Stimulated activated CD8-positive, alpha-beta memory T cell treated with anti-CD3 and anti-CD28 coated beads, Interleukin-4, amount 100 ng/mL, for 1 hour (primary cell): ENCODE measurements around the gene RAB34.
A peak's percentile ranks its signal among the peaks of the same experiment; 100 is the strongest.

ENCODE experiments used
- DNase-seq, 2 donors: peaks; one replicate each; pipeline ENCODE4 v3.0.0-alpha.2; 2020; ENCODE audit warnings: low read depth in 2 of 2, low spot score in 1 of 2

The RAB34 gene

GRCh38 chr17:28712705-28713415 is 4.8 kb downstream of the RAB34 start:
- DNase-seq: no peak

GRCh38 chr17:28712032-28712704 is 5.5 kb downstream of the RAB34 start:
- no peak for DNase-seq

- no peak for DNase-seq
These were observed 6.0 kb downstream of the RAB34 start, which contains the start of gene PROCA1 for GRCh38 chr17:28711723-28712031. Gene PROCA1, minus strand, starts transcription at chr17:28711888. Its CDS starts 228 bp downstream, at chr17:28711660.

GRCh38 chr17:28710861-28711722 is 6.6 kb downstream of the RAB34 start:
- DNase-seq: peak; percentile 68 to 81

- no peak for DNase-seq
These were observed 10.3 kb downstream of the RAB34 start for GRCh38 chr17:28707339-28707720.

- no peak for DNase-seq
These were observed 11.0 kb downstream of the RAB34 start for GRCh38 chr17:28706471-28707338.

- DNase-seq: no peak
These were observed 11.8 kb downstream of the RAB34 start for GRCh38 chr17:28705728-28706334.

GRCh38 chr17:28705074-28705659 is 12.5 kb downstream of the RAB34 start:
- DNase-seq: no peak

GRCh38 chr17:28704219-28704858 is 13.3 kb downstream of the RAB34 start:
- DNase-seq: no peak

GRCh38 chr17:28703552-28704218 is 14.0 kb downstream of the RAB34 start:
- DNase-seq: no peak

- no peak for DNase-seq
These were observed 14.9 kb downstream of the RAB34 start for GRCh38 chr17:28702752-28703150.

- no peak for DNase-seq
These were observed 15.5 kb downstream of the RAB34 start for GRCh38 chr17:28702026-28702751.

- DNase-seq: no peak
These were observed 16.7 kb downstream of the RAB34 start for GRCh38 chr17:28700830-28701492.

GRCh38 chr17:28700278-28700677 is 17.4 kb downstream of the RAB34 start:
- DNase-seq: no peak

- no peak for DNase-seq
These were observed 19.3 kb downstream of the RAB34 start for GRCh38 chr17:28698253-28698941.

- no peak for DNase-seq
These were observed 23.8 kb downstream of the RAB34 start for GRCh38 chr17:28693869-28694268.

GRCh38 chr17:28689011-28689410 is 28.7 kb downstream of the RAB34 start:
- DNase-seq: no peak
